OCI-LY3 (cell line): Measurements from ENCODE around the gene LTBP2.

ENCODE experiments used
- H2AFZ ChIP-seq: fragments of 200-600, 300-600 bp; shearing (Covaris generic); 2 replicates; pipeline ENCODE4 v1.6.0; 2014; ENCODE audit warnings: antibody characterized with exemption, low read depth, low read length
- H3K27ac ChIP-seq: fragments of 200-600, 300-600 bp; sonication (generic); 2 replicates; pipeline ENCODE4 v1.5.1; 2014; ENCODE audit warnings: mild to moderate bottlenecking, low read length, moderate library complexity, mixed read lengths
- H3K27me3 ChIP-seq: fragments of 200-600, 300-600 bp; sonication (generic); 2 replicates; pipeline ENCODE4 v1.6.1; 2014; ENCODE audit warnings: low read depth, low read length, mixed read lengths
- H3K36me3 ChIP-seq: fragments of 200-600, 300-600 bp; sonication (generic); replicated peaks from 2 replicates; pipeline ENCODE3; 2014; ENCODE audit warnings: low read depth, low read length, mixed read lengths
- H3K4me1 ChIP-seq: fragments of 300-600, 200-600 bp; sonication (generic); 2 replicates; pipeline ENCODE4 v1.6.1; 2014; ENCODE audit warnings: low read length, mixed read lengths
- H3K4me2 ChIP-seq: fragments of 200-600, 300-600 bp; sonication (generic); 2 replicates; pipeline ENCODE4 v1.6.1; 2014; ENCODE audit warnings: low read length, mixed read lengths
- H3K4me3 ChIP-seq: fragments of 300-600, 200-600 bp; sonication (generic); 2 replicates; pipeline ENCODE4 v1.5.1; 2014; ENCODE audit warnings: antibody characterized with exemption, mild to moderate bottlenecking, low read length, moderate library complexity
- H3K79me2 ChIP-seq: fragments of 300-600, 200-600 bp; shearing (Covaris generic); 2 replicates; pipeline ENCODE4 v1.6.1; 2014; ENCODE audit warnings: mild to moderate bottlenecking, low read length, mixed read lengths
- H3K9ac ChIP-seq: fragments of 300-600, 200-600 bp; shearing (Covaris generic); 2 replicates; pipeline ENCODE4 v1.6.0; 2014; ENCODE audit warnings: mild to moderate bottlenecking, low read length, moderate library complexity
- H3K9me3 ChIP-seq: fragments of 200-600, 300-600 bp; shearing (Covaris generic); 2 replicates; pipeline ENCODE4 v1.6.1; 2014; ENCODE audit warnings: low read length, mixed read lengths; ENCODE audit not compliant: insufficient read depth
- H4K20me1 ChIP-seq: fragments of 200-600, 300-600 bp; sonication (generic); 2 replicates; pipeline ENCODE4 v1.6.1; 2016; ENCODE audit warnings: low read length, mixed read lengths; ENCODE audit not compliant: insufficient read depth
- EZH2phosphoT487 ChIP-seq: fragments of 200-600 bp; shearing (Covaris generic); IDR thresholded peaks from 2 replicates; pipeline ENCODE4 v1.6.1; 2018; ENCODE audit warnings: antibody characterized with exemption, mixed run types, low read depth
- TF ChIP-seq, protein P1 (sequence below): fragments of 200-600, 300-600 bp; sonication (generic); IDR thresholded peaks from 2 replicates; pipeline ENCODE4 v1.5.1; 2014; ENCODE audit warnings: antibody characterized with exemption, low read length, low read depth

The LTBP2 gene

DNA sequence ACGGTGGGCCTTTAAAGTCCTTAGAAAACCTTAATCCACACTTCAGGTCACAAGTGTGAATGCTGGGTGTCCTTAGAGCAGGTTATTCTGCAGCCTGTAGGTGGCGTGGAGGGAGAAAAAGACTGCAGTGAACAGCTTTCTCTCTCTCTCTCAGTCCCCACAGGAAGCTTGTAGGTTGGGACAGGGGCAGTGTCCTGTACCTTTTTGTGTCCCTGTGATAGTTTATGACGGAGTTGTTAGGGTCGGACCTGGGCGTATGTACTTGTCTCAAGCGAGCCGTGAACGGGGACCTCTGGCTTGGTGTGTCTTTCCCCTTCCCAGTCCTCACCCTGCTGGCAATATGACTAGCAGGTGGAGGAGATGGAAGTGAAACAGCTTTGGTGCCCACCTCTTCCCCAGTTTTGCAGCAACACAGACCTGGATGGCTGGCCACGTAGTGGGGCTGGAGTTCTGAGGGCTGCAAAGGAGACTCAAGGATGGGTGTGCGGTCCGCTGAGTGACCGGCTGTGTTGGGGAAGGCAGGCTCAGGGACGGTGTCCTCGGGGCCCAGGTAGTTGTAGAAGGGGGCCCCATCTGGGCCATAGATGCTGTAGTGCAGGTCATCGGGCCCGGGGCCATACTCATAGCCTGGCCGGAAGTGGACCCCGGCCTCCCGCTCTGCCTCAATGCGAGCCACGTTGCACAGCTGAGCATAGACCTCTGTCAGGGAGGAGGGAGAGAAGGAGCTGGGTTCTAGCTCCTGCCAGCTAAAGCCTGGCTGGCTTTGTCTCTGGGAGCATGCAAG is 109.6 kb downstream of the LTBP2 start:
- 0 out of 2 replicates have a peak, but pooled peaks cover 3% of the 10 kb centered on the region for H3K27me3 ChIP-seq
- peaks cover 4% of the 10 kb centered on the region; the same call in 1 of the 2 replicates for H3K4me1 ChIP-seq
- H3K36me3 ChIP-seq, result no peaks in the 10 kb centered on the region
- no peak overlapping the region for H2AFZ ChIP-seq
- no peak overlapping the region for H3K9ac ChIP-seq
- H3K27ac ChIP-seq, result no peak overlapping the region
- no peak for TF ChIP-seq EZH2phosphoT487
- TF ChIP-seq, protein P1, sequence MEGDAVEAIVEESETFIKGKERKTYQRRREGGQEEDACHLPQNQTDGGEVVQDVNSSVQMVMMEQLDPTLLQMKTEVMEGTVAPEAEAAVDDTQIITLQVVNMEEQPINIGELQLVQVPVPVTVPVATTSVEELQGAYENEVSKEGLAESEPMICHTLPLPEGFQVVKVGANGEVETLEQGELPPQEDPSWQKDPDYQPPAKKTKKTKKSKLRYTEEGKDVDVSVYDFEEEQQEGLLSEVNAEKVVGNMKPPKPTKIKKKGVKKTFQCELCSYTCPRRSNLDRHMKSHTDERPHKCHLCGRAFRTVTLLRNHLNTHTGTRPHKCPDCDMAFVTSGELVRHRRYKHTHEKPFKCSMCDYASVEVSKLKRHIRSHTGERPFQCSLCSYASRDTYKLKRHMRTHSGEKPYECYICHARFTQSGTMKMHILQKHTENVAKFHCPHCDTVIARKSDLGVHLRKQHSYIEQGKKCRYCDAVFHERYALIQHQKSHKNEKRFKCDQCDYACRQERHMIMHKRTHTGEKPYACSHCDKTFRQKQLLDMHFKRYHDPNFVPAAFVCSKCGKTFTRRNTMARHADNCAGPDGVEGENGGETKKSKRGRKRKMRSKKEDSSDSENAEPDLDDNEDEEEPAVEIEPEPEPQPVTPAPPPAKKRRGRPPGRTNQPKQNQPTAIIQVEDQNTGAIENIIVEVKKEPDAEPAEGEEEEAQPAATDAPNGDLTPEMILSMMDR, result peak; percentile 75
- H3K9me3 ChIP-seq, result no peaks in the 10 kb centered on the region
- H4K20me1 ChIP-seq, result no peaks in the 10 kb centered on the region
- 0 out of 2 replicates have a peak overlapping the region, but pooled peaks have one; percentile 26 for H3K4me3 ChIP-seq
- H3K79me2 ChIP-seq, result no peaks in the 10 kb centered on the region
- H3K4me2 ChIP-seq, result peak overlapping the region; percentile 56

GRCh38 chr14:74501691-74502090 is 110.3 kb downstream of the LTBP2 start:
- Histone ChIP-seq H3K27me3 (no peaks in the 10 kb centered on the region), H3K36me3 (no peaks in the 10 kb centered on the region), H4K20me1 (no peaks in the 10 kb centered on the region), H3K9ac (no peak overlapping the region), H3K79me2 (no peaks in the 10 kb centered on the region), H3K4me2 (peak overlapping the region; percentile 56; the same call in 1 of the 2 replicates), H3K9me3 (no peaks in the 10 kb centered on the region), H3K4me1 (peaks cover 4% of the 10 kb centered on the region; the same call in 1 of the 2 replicates), H3K4me3 (no peak overlapping the region), H3K27ac (no peak overlapping the region), H2AFZ (no peak overlapping the region)
- TF ChIP-seq, protein P1, result no peak
- no peak for TF ChIP-seq EZH2phosphoT487

DNA sequence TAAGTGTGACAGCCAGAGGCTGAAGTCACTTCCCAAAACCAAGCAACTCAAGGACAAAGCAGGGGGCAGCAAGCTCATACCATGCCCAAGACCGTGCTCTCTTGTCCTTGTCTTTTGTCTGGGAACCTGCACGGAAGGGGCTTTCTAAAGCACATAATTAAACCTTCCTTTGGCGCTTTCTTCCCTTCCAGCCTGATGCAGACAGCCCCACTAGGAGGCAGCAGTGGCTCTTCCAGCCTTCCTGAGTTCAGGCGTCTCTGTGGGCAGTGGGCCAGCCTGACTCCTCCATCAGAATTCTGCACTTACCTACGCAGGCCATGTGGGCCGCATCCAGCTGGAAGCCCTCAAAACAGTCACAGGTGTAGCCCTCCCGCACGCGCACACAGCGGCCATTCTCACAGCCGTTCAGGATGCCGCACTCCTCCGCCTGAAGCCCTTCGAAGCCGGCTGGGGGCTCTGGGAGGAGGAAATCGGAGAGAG is 110.9 kb downstream of the LTBP2 start:
- H3K4me2 ChIP-seq, result no peak overlapping the region
- H3K27me3 ChIP-seq, result no peaks in the 10 kb centered on the region
- H3K4me3 ChIP-seq, result no peak overlapping the region
- H3K9ac ChIP-seq, result no peak overlapping the region
- no peaks in the 10 kb centered on the region for H3K79me2 ChIP-seq
- H3K4me1 ChIP-seq, result peaks cover 4% of the 10 kb centered on the region; the same call in 1 of the 2 replicates
- H3K36me3 ChIP-seq, result no peaks in the 10 kb centered on the region
- H4K20me1 ChIP-seq, result no peaks in the 10 kb centered on the region
- H3K9me3 ChIP-seq, result no peaks in the 10 kb centered on the region
- no peak overlapping the region for H3K27ac ChIP-seq
- TF ChIP-seq, protein P1, result peak; percentile 21; the same call in 1 of the 2 replicates
- no peak for TF ChIP-seq EZH2phosphoT487
- no peak overlapping the region for H2AFZ ChIP-seq

GRCh38 chr14:74500417-74501134 is 111.5 kb downstream of the LTBP2 start:
- Histone ChIP-seq H3K4me2 (no peak overlapping the region), H3K27ac (no peak overlapping the region), H4K20me1 (no peaks in the 10 kb centered on the region), H3K27me3 (no peaks in the 10 kb centered on the region), H3K9ac (no peak overlapping the region), H3K79me2 (no peaks in the 10 kb centered on the region), H3K4me3 (no peak overlapping the region), H3K4me1 (peaks cover 5% of the 10 kb centered on the region; the same call in 1 of the 2 replicates), H3K36me3 (no peaks in the 10 kb centered on the region), H2AFZ (no peak overlapping the region), H3K9me3 (no peaks in the 10 kb centered on the region)
- TF ChIP-seq, protein P1, result no peak
- no peak for TF ChIP-seq EZH2phosphoT487
